HepG2 (cell line): ENCODE data around the gene TTN. TPM values are rescaled to one million over a fixed set of nuclear protein-coding genes. Genes with fewer than 3 reads are reported as not detected.

Experiments used
- FOXA3 ChIP-seq: IDR thresholded peaks from 2 replicates; pipeline ENCODE4 v1.6.1; 2016; ENCODE audit warnings: missing genetic modification reagents, missing compliant biosample characterization
- JDP2 ChIP-seq: sonication (generic); formaldehyde crosslinking; IDR thresholded peaks from 2 replicates; pipeline ENCODE4 v1.8.1; 2022; ENCODE audit warnings: missing genetic modification reagents, borderline replicate concordance
- PBX3 ChIP-seq: sonication (generic); formaldehyde crosslinking; IDR thresholded peaks from 2 replicates; pipeline ENCODE4 v1.8.1; 2023; ENCODE audit warnings: missing genetic modification reagents, inconsistent platforms, borderline replicate concordance
- THAP9 ChIP-seq: sonication (generic); formaldehyde crosslinking; IDR thresholded peaks from 2 replicates; pipeline ENCODE4; 2020; ENCODE audit warnings: missing genetic modification reagents, mild to moderate bottlenecking, borderline replicate concordance
- ZBTB39 ChIP-seq: sonication (generic); formaldehyde crosslinking; IDR thresholded peaks from 2 replicates; pipeline ENCODE4 v1.5.0; 2020; ENCODE audit warnings: missing genetic modification reagents
- ZNF343 ChIP-seq: sonication (generic); formaldehyde crosslinking; IDR thresholded peaks from 2 replicates; pipeline ENCODE4 v1.4.0; 2020; ENCODE audit warnings: mild to moderate bottlenecking, missing genetic modification reagents
- ZNF407 ChIP-seq: sonication (generic); formaldehyde crosslinking; IDR thresholded peaks from one replicate; pipeline ENCODE4 v1.5.1; 2020; ENCODE audit warnings: mild to moderate bottlenecking, missing genetic modification reagents; ENCODE audit errors: not compliant biosample characterization
- ZNF660 ChIP-seq: sonication (generic); formaldehyde crosslinking; IDR thresholded peaks from 2 replicates; pipeline ENCODE4 v1.5.1; 2020; ENCODE audit warnings: mild to moderate bottlenecking, low read depth, missing genetic modification reagents, borderline replicate concordance
- ZNF713 ChIP-seq: sonication (generic); formaldehyde crosslinking; IDR thresholded peaks from 2 replicates; pipeline ENCODE4 v1.4.0; 2020; ENCODE audit warnings: mild to moderate bottlenecking, missing genetic modification reagents
- ZNF746 ChIP-seq: sonication (generic); formaldehyde crosslinking; IDR thresholded peaks from 2 replicates; pipeline ENCODE4 v1.8.0; 2022; ENCODE audit warnings: mild to moderate bottlenecking, missing genetic modification reagents
- polyA plus RNA-seq, 8 experiments: library from polyadenylated mRNA; depleted of rRNA in 3 of 8; stranded (reverse) in 7 of 8; unstranded in 1 of 8; fragments of >200 nt; fragmentation: Illumina TruSeq in 4 of 8; extraction: Trizol in 4 of 8; gene quantifications; 2 replicates each; pipeline versions ENCODE4 v1.2.1 to v1.2.3, GENCODE V29; 2011 to 2016; ENCODE audit warnings: low read depth in 4 of 8, missing spikeins in 1 of 8, mixed read lengths in 1 of 8; ENCODE audit not compliant: insufficient read depth in 1 of 8
- total RNA-seq, 5 experiments: library from RNA; depleted of rRNA; stranded (reverse); fragments of >200 nt; fragmentation: Illumina TruSeq; extraction: Trizol; gene quantifications; 2 replicates each; pipeline ENCODE4 v1.2.3, GENCODE V29; 2016; ENCODE audit warnings: low read depth in 1 of 5

Gene TTN
- total and polyA plus RNA-seq, 2 of the 13 experiments (the other 11 are each of a cell fraction or from before 2014, with no cell fraction given) = under 0.01 TPM

- TF ChIP-seq ZNF713 (CRISPR knock-in tag) (peak; percentile 83; the same call in 1 of the 2 replicates), ZNF746 (CRISPR knock-in tag) (no peak), JDP2 (no peak), FOXA3 (peak; percentile 61), ZNF407 (CRISPR knock-in tag) (no peak), ZNF660 (CRISPR knock-in tag) (no peak), ZBTB39 (CRISPR knock-in tag) (no peak), THAP9 (CRISPR knock-in tag) (no peak), PBX3 (CRISPR knock-in tag) (no peak), ZNF343 (CRISPR knock-in tag) (no peak)
Measured at GRCh38 chr2:178480227-178481181, 326.7 kb downstream of the TTN start, which contains the start of gene PLEKHA3 (continued).
